A673 (cell line): ENCODE results near the gene SPINT4. TPM values are rescaled to one million over a fixed set of nuclear protein-coding genes. Genes with fewer than 3 reads are reported as not detected.

Experiments used
- BruUV-seq: library from RNA; stranded (reverse); fragments of 400-500 nt; replicated peaks from 2 replicates; lab custom pipeline; 2021; lab: Mats Ljungman, UMichigan
- CTCF ChIA-PET: fragments of 300-600 bp; sonication (Branson Sonifier 250); formaldehyde crosslinking; loops from one replicate; lab custom pipeline; 2022; ENCODE audit warnings: antibody characterized with exemption; lab: Charles Lee
- POLR2A ChIA-PET: fragments of 300-600 bp; sonication (Branson Sonifier 250); formaldehyde crosslinking; loops from one replicate; lab custom pipeline; 2022; ENCODE audit warnings: antibody characterized with exemption; ENCODE audit not compliant: low non-redundant PET; lab: Charles Lee
- DNase-seq: peaks from one replicate; pipeline ENCODE4 v3.0.0-alpha.2; 2015; ENCODE audit warnings: low spot score
- H3K27ac ChIP-seq: fragments of 200-600 bp; sonication (generic); 2 replicates; pipeline ENCODE4 v1.5.1; 2016; ENCODE audit warnings: mixed run types, low read depth, mild to moderate bottlenecking, mixed read lengths, antibody characterized with exemption, low read length; ENCODE audit not compliant: poor library complexity, severe bottlenecking
- H3K27me3 ChIP-seq: fragments of 200-600 bp; sonication (generic); replicated peaks from 2 replicates; pipeline ENCODE4 v1.6.1; 2017; ENCODE audit warnings: mixed run types, low read depth, mild to moderate bottlenecking, mixed read lengths, antibody characterized with exemption, low read length; ENCODE audit not compliant: insufficient read depth, poor library complexity
- H3K36me3 ChIP-seq: fragments of 200-600 bp; sonication (generic); 2 replicates; pipeline ENCODE4 v1.6.1; 2016; ENCODE audit warnings: mixed run types, mild to moderate bottlenecking, mixed read lengths, antibody characterized with exemption, low read length; ENCODE audit not compliant: insufficient read depth, poor library complexity, severe bottlenecking
- H3K4me1 ChIP-seq: fragments of 200-600 bp; sonication (generic); 2 replicates; pipeline ENCODE4 v1.6.1; 2017; ENCODE audit warnings: mixed run types, mild to moderate bottlenecking, mixed read lengths, antibody characterized with exemption, low read length; ENCODE audit not compliant: insufficient read depth, poor library complexity, severe bottlenecking
- H3K4me3 ChIP-seq: fragments of 200-600 bp; sonication (generic); 2 replicates; pipeline ENCODE4 v1.5.1; 2016; ENCODE audit warnings: low read depth, mixed run types, mild to moderate bottlenecking, mixed read lengths, low read length; ENCODE audit not compliant: poor library complexity, severe bottlenecking
- H3K9me3 ChIP-seq: fragments of 200-600 bp; sonication (generic); 2 replicates; pipeline ENCODE4 v1.6.1; 2016; ENCODE audit warnings: mixed run types, low read depth, mild to moderate bottlenecking, mixed read lengths, antibody characterized with exemption, low read length; ENCODE audit not compliant: poor library complexity, severe bottlenecking
- EZH2 ChIP-seq: fragments of 200-600 bp; sonication (generic); IDR thresholded peaks from 2 replicates; pipeline ENCODE4 v1.6.1; 2017; ENCODE audit warnings: borderline replicate concordance, low read depth, mild to moderate bottlenecking, mixed read lengths, antibody characterized with exemption, low read length; ENCODE audit not compliant: poor library complexity, severe bottlenecking
- intact Hi-C: fragments of 100-400 bp; cut with micrococcal nuclease; formaldehyde crosslinking; loops from one replicate; pipeline ENCODE4 v1.10.0; 2022; ENCODE audit not compliant: unreplicated experiment
- total RNA-seq: library from RNA; stranded (reverse); gene quantifications from 2 replicates; pipeline ENCODE4 v1.2.3, GENCODE V29; 2021
- TF ChIP-seq, protein P1 (sequence below): fragments of 300-800, 200-600 bp; sonication (generic); conservative IDR thresholded peaks from 2 replicates; pipeline ENCODE4 v1.5.1; 2017; ENCODE audit warnings: low read depth, mild to moderate bottlenecking, antibody characterized with exemption, low read length, moderate library complexity, mixed read lengths

Gene SPINT4
- total RNA-seq, 1 experiment from 2014 or later: not detected

DNA sequence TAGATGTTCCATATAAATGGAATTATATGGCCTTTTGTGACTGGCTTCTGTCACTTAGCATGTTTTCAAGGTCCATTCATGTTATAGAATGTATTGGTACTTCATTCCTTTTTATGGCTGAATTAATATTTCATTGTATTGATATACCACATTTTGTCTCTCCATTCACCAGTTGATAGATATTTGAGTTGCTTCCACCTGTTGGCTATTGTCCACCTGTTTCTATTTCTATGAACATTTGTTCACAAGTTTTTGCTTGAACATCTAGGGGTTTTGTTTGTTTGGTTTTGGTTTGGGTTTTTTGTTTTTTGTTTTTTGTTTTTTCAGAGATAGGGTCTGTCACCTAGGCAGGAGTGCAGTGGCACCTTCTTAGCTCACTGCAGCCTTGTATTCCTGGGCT is 46.3 kb downstream of the SPINT4 start:
- H3K27me3 ChIP-seq: no peaks in the 10 kb centered on the region
- H3K36me3 ChIP-seq: no peaks in the 10 kb centered on the region
- no peak for TF ChIP-seq EZH2
- TF ChIP-seq, protein P1, sequence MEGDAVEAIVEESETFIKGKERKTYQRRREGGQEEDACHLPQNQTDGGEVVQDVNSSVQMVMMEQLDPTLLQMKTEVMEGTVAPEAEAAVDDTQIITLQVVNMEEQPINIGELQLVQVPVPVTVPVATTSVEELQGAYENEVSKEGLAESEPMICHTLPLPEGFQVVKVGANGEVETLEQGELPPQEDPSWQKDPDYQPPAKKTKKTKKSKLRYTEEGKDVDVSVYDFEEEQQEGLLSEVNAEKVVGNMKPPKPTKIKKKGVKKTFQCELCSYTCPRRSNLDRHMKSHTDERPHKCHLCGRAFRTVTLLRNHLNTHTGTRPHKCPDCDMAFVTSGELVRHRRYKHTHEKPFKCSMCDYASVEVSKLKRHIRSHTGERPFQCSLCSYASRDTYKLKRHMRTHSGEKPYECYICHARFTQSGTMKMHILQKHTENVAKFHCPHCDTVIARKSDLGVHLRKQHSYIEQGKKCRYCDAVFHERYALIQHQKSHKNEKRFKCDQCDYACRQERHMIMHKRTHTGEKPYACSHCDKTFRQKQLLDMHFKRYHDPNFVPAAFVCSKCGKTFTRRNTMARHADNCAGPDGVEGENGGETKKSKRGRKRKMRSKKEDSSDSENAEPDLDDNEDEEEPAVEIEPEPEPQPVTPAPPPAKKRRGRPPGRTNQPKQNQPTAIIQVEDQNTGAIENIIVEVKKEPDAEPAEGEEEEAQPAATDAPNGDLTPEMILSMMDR: no peak
- DNase-seq: no peak
- no peaks in the 10 kb centered on the region for H3K9me3 ChIP-seq
- H3K4me1 ChIP-seq: no peaks in the 10 kb centered on the region
- intact Hi-C loops: no loop called here
- H3K27ac ChIP-seq: no peak overlapping the region
- ChIA-PET CTCF (interaction anchor here (0.5 kb wide), 1 partner anchor 43 kb away, joined by 4 read pairs; no protein-coding TSS in a partner anchor), POLR2A (no interaction called here)
- BruUV-seq: no TSS peak
- no peak overlapping the region for H3K4me3 ChIP-seq

GRCh38 chr20:45771182-45771759 is 49.1 kb downstream of the SPINT4 start:
- no TSS peak for BruUV-seq

DNA sequence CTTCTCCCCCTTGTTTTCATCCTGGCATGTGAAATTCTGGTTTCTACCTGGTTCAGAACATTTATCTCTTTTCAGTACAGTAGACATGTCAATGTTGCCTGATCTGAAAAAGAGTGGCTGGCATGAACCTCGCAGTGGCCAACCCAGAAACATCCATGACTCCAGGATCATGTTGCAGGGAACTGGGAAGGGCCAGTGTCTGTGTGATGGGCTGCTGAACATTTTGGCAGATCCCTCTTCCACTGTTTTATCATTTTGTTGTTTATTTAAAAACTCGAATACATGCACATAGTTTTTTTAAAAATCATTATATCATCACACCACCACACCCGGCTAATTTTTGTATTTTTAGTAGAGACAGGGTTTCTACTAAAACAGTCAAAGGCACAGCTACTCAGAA is 50.5 kb downstream of the SPINT4 start:
- POLR2A ChIA-PET: no interaction called here

More at GRCh38 chr20:45771182-45771759, 49.1 kb downstream of the SPINT4 start:
- no peaks in the 10 kb centered on the region for H3K27me3 ChIP-seq
- TF ChIP-seq, protein P1: peak; percentile 96
- TF ChIP-seq EZH2: no peak
- no peak overlapping the region for H3K27ac ChIP-seq
- H3K4me1 ChIP-seq: no peaks in the 10 kb centered on the region
- peak; percentile 89 for DNase-seq
- intact Hi-C loops: loop anchor here (2.0 to 10.0 kb wide), 4 partner anchors 178 to 454 kb away; partner anchors contain the start of gene EPPIN
- no peaks in the 10 kb centered on the region for H3K9me3 ChIP-seq
- POLR2A ChIA-PET: no interaction called here
- H3K36me3 ChIP-seq: no peaks in the 10 kb centered on the region
- H3K4me3 ChIP-seq: no peak overlapping the region
- CTCF ChIA-PET: interaction anchor here (0.6 to 2.0 kb wide), 13 partner anchors 142 to 1575 kb away, joined by 3 to 8 read pairs (median 4); partner anchors contain the start of genes EPPIN, SYS1 and WFDC10A

More for the DNA sequence above, 50.5 kb downstream of the SPINT4 start:
- CTCF ChIA-PET: no interaction called here
- DNase-seq: no peak
- intact Hi-C loops: loop anchor here (5.0 to 10.0 kb wide), 2 partner anchors 318 to 455 kb away; no protein-coding TSS in a partner anchor
- no peak overlapping the region for H3K27ac ChIP-seq
- BruUV-seq: no TSS peak
- no peaks in the 10 kb centered on the region for H3K36me3 ChIP-seq
- H3K4me1 ChIP-seq: no peaks in the 10 kb centered on the region
- no peaks in the 10 kb centered on the region for H3K27me3 ChIP-seq
- no peak for TF ChIP-seq EZH2
- TF ChIP-seq, protein P1: no peak
- no peak overlapping the region for H3K4me3 ChIP-seq
- no peaks in the 10 kb centered on the region for H3K9me3 ChIP-seq
